HCEC 1CT (cell line): ENCODE results near the gene KIAA1549.
"Not testable (repeated sequence)": the region's sequence is repeated elsewhere in the genome, so short reads cannot be mapped to it uniquely, and the experiment has no call there.

ENCODE experiments used
- DNase-seq: peaks from one replicate; pipeline ENCODE4 v3.0.0-alpha.2; 2017

Gene KIAA1549

GRCh38 chr7:138941545-138941944 lies 39.6 kb downstream of the KIAA1549 start:
- DNase-seq = no peak

- DNase-seq = not testable (repeated sequence)
Observed at GRCh38 chr7:138940602-138941001, 40.6 kb downstream of the KIAA1549 start.

- no peak for DNase-seq
Observed at GRCh38 chr7:138937484-138937883, 43.7 kb downstream of the KIAA1549 start.

- peak; percentile 74 for DNase-seq
Observed at GRCh38 chr7:138935465-138936011, 45.7 kb downstream of the KIAA1549 start.

- DNase-seq = no peak
Observed at GRCh38 chr7:138934861-138935260, 46.3 kb downstream of the KIAA1549 start.

- no peak for DNase-seq
Observed at GRCh38 chr7:138934367-138934766, 46.8 kb downstream of the KIAA1549 start.

- DNase-seq = no peak
Observed at GRCh38 chr7:138932870-138933269, 48.3 kb downstream of the KIAA1549 start.

GRCh38 chr7:138932427-138932826 lies 48.8 kb downstream of the KIAA1549 start:
- no peak for DNase-seq

GRCh38 chr7:138929969-138930368 lies 51.2 kb downstream of the KIAA1549 start:
- DNase-seq = no peak

- no peak for DNase-seq
Observed at GRCh38 chr7:138926241-138926612, 55.0 kb downstream of the KIAA1549 start.

GRCh38 chr7:138924501-138925225 lies 56.5 kb downstream of the KIAA1549 start:
- DNase-seq = no peak

- DNase-seq = no peak
Observed at GRCh38 chr7:138921277-138921676, 59.9 kb downstream of the KIAA1549 start.

- DNase-seq = no peak
Observed at GRCh38 chr7:138919911-138920310, 61.3 kb downstream of the KIAA1549 start.

- DNase-seq = peak; percentile 30
Observed at GRCh38 chr7:138919216-138919615, 62.0 kb downstream of the KIAA1549 start.

GRCh38 chr7:138918756-138919155 lies 62.4 kb downstream of the KIAA1549 start:
- no peak for DNase-seq

GRCh38 chr7:138918176-138918575 lies 63.0 kb downstream of the KIAA1549 start:
- no peak for DNase-seq

- no peak for DNase-seq
Observed at GRCh38 chr7:138917771-138918170, 63.4 kb downstream of the KIAA1549 start.

- no peak for DNase-seq
Observed at GRCh38 chr7:138916731-138917130, 64.5 kb downstream of the KIAA1549 start.

GRCh38 chr7:138916275-138916674 lies 64.9 kb downstream of the KIAA1549 start:
- no peak for DNase-seq

GRCh38 chr7:138913783-138914182 lies 67.4 kb downstream of the KIAA1549 start:
- DNase-seq = no peak

GRCh38 chr7:138911007-138911406 lies 70.2 kb downstream of the KIAA1549 start:
- DNase-seq = no peak

- no peak for DNase-seq
Observed at GRCh38 chr7:138907850-138908249, 73.3 kb downstream of the KIAA1549 start.

- no peak for DNase-seq
Observed at GRCh38 chr7:138907201-138907847, 73.9 kb downstream of the KIAA1549 start.

GRCh38 chr7:138903859-138904435 lies 77.2 kb downstream of the KIAA1549 start:
- DNase-seq = no peak
